Sciatic nerve (tissue), 2 donors: ENCODE measurements around the gene ZNF816. TPM values are rescaled to one million over a fixed set of nuclear protein-coding genes. Genes with fewer than 3 reads are reported as not detected.
"Not testable (repeated sequence)": the region's sequence is repeated elsewhere in the genome, so short reads cannot be mapped to it uniquely, and the experiment has no call there.

Experiments used
- ATAC-seq: fragments of 200-7000 bp; cut with Tn5 transposase; one replicate; pipeline ENCODE4 v1.9.1; 2020; ENCODE audit warnings: mild to moderate bottlenecking, moderate library complexity
- DNase-seq: peaks from one replicate; pipeline ENCODE4 v3.0.0-alpha.2; 2020; ENCODE audit warnings: low spot score
- intact Hi-C: fragments of 100-400 bp; cut with DNase I; formaldehyde crosslinking; loops from one replicate; pipeline ENCODE4 v1.14.2; 2022
- total RNA-seq: library from RNA; stranded (reverse); fragmentation: NEBNext Ultra II Directional; extraction: Animal tissue kit (Norgen Biotek cat#: 25700); gene quantifications from one replicate; pipeline ENCODE4 v1.2.1, GENCODE V29; 2021
- donor health status: DM: no; HTN: no; CAD: no.
- donor health status: DM: no; HTN: no; CAD: no.

The ZNF816 gene
- total RNA-seq, 1 donor from 2014 or later = 10.7 TPM

DNA sequence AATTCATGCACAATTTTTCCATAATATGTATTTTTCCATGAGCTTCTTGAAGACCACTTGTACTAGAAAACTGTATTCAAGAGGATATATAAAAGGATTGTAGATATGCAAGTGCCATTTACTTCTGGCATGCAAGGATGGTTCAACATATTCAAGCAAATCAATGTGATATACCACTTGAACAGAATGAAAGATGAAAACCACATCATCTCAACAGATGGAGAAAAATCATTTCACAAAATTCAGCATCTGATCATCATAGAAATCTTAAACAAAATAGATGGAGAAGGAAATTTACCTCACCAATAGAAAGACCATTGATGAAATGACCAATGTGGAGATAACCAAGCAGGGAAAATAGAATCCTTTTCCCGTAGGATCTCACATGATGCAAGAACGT is 5.1 kb upstream of the ZNF816 start:
- no peak for ATAC-seq
- DNase-seq = no peak
- intact Hi-C loops = no loop called here

DNA sequence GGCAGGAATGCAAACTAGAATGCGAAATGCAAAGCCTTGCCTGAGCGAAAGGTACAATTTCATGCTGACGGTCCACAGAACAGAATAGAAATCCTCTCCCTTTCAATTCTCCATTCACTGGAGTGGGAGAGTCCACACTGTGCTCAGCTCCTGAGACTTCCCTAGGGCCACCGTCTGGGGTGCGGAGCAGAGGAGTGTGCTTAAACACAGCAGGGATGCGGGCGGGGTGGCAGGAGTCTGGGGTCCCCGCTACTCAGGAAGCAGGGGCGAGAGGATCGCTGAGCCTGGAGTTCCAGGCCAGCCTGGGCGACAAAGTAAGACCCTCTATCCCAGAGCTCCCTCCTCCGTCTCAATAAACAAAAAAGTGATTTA is 552 bp upstream of the ZNF816 start:
- ATAC-seq (peak; percentile 53), DNase-seq (no peak)
- intact Hi-C loops = no loop called here

DNA sequence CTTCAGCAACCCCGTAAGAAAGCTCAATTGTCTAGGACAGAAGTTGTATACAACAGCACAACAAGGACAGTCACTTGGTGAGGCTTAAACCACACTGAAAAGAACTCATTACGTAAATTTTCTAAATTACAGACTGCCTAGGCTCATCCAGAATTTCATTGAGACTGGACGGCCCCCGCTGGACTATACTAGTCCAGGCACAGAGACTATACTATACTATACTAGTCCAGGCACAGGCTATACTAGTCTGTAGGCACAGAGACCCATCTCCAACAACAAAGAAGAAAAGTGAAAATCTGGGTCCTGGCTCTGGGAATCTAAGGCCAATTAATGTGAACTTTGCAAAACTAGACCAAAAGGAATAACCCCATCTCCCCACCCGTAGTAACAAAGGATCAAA is 700 bp downstream of the ZNF816 start:
- ATAC-seq (no peak), DNase-seq (no peak)
- intact Hi-C loops = no loop called here

DNA sequence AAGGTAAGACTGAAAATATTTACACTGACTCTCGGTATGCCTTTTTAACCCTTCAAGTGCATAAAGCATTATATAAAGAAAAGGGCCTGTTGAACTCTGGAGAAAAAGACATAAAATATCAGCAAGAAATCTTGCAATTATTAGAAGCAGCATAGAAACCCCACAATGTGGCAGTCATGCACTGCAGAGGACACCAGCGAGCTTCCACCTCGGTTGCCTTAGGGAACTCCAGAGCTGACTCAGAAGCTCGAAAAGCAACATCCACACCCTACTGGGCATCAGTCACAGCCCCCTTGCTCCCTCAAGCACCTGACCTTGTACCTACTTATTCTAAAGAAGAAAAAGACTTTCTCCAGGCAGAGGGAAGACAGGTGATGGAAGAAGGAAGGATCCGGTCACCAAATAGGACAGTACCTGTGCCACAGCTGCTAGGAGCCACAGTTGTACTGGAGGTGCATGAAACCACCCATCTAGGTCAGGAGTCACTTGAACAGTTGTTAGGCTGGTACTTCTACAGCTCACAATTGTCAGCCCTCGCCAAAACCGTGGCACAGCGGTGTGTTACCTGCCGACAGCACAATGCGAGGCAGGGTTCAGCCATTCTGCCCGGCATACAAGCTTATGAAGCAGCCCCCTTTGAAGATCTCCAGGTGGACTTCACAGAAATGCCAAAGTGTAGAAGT is 2.9 kb downstream of the ZNF816 start:
- no peak for ATAC-seq
- intact Hi-C loops = no loop called here

DNA sequence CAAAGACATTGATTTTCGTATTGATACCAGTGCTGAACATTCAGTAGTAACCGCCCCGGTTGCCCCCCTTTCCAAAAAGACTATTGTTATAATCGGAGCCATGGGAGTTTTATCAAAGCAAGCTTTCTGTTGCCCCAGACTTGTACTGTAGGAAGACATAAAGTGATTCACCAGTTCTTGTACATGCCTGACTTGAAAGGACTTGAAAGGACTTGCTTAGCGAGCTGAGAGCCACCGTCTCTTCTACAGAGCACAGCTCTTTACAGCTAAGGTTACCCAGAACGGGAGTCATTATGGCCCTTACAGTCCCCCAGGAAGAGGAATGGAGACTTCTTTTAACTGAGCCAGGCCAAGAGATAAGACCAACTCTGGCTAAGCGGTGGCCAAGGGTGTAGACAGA is 5.1 kb downstream of the ZNF816 start:
- intact Hi-C loops = no loop called here
- no peak for ATAC-seq
- no peak for DNase-seq

More for the DNA sequence above, 2.9 kb downstream of the ZNF816 start:
- DNase-seq = no peak

DNA sequence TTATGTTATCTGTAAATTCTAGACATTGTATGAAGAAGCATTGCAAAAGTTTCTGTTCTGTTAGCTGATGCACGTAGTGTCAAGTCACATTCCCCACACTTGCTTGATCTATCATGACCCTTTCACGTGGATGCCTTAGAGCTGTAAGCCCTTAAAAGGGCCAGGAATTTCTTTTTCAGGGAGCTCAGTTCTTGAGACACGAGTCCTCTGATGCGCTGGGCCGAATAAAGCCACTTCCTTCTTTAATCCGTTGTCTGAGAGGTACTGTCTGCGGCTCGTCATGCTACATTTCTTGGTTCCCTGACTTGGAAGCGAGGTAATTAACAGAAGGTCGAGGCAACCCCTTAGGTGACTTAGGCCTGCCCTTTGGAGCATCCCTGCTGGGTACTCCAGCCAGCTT is 5.8 kb downstream of the ZNF816 start:
- DNase-seq (no peak), ATAC-seq (no peak)
- intact Hi-C loops = no loop called here

DNA sequence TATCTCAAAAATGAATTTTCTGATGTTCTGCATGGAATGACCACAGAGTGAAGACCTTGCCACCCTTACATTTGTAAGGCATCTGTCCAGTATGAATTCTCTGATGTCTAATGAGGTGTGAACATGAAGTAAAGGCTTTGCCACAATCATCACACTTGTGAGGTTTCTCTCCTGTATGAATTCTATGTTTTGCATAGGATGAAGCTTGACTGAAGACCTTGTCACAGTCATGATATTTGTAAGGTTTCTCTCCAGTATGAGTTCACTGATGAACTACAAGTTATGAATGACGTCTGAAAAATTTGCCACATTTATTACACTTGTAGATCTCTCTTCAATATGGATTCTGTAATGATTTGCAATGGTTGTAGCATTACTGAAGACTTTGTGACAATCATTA is 13.3 kb downstream of the ZNF816 start:
- ATAC-seq = no peak
- DNase-seq = no peak
- intact Hi-C loops = no loop called here

DNA sequence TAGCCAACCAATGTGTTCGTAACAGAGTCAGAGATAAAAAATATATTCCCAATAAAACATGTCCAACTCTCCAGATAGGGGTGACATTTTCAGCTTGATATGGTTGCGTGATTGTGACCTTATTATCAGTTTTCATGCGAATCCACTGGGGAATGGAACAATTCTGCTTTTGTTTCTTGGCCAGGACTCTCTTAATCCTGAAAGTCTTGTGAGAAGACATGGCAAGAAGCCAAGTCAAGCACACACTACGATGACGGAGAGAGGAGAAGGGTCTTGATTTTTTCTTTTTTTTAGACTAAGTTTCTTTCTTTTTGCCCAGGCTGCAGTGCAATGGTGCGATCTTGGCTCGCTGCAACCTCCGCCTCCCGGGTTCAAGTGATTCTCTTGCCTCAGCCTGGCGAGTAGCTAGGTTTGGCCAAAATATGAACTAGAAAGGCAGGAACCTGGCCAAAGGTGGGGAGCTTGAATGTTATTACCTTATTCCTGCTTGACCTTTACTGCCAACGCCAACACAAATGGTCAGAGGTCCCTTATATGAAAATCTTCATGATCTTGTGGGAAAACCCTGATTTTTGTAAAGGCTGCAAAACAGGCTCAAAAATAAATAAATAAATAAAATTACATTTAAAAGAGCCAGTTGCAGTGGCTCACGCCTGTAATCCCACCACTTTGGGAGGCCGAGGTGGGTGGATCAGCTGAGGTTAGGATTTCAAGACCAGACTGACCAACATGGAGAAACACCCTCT is 14.5 kb downstream of the ZNF816 start:
- DNase-seq (no peak), ATAC-seq (no peak)

DNA sequence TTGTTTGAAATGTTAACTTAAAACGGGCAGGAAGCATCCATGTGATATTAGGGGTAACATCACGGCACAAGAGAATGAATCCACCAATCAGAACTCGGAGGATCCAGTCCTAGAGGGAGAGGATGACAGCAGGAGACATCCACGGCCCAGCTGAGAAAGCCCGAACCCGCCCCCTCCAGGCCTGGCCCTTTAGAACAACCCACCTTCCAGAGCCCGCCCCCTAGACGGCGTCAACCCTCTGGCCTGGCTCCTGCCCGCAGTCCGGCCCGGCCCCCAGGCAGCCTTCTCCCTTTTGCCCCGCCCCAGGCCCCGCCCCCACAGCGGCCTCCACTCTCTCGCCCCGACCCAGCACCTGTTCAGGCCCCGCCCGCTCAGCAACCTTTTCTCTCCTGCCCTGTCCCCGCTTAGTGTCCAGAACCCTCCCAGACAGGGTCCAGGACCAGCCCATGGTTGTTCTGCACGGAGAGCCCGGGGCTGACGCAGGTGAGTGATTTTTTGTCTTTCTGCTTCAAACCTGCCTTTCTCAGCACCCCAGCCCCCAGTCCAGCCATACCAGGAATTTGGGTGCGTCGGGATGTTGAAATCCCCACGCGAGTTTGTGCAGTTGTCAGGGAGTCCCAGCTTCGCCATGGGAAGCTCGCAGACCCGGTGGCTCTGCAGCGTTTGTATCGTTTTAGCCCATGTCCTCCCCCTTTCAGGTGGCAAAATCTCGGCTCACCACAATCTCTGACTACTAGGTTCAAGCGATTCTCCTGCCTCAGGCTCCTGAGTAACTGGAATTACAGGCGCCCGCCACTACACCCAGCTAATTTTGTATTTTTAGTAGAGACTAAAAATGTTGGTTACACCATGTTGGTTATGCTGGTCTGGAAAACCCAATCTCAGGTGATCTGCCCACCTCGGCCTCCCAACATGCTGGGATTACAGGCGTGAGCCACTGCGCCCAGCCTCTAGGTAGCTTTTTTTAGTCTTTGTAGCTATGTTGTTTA is 16.1 kb downstream of the ZNF816 start:
- intact Hi-C loops = no loop called here
- DNase-seq (no peak), ATAC-seq (no peak)

More for the DNA sequence above, 14.5 kb downstream of the ZNF816 start:
- intact Hi-C loops = no loop called here

DNA sequence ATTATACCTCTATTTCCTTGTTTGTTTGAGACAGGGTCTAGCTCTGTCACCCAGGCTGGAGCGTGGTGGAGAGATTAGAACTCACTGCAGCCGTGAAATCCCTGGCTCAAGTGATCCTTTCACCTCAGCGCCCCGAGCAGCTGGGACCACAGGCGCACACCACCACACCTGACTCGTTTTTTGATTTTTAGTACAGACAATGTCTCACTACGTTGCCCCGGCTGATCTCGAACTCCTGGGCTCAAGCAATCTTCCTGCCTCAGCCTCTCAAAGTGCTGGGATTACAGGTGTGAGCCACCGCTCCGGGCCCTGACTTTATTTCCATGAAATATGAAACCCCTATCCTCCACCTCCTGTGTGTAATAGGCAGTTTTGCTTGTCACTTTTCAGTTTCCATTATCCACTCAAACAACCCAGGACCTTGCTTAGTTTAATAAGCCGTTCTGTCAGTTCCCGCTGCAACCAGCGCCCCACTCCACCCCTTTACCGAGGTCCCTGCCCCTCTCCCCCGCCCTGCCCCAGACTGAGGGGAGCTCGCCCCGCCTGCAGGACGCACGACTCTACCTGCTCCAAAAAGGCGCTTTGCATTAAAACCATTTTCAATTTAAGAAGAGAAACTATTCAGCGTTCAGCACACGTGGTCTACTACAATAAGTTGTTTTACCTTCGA is 16.9 kb downstream of the ZNF816 start:
- no peak for ATAC-seq
- no peak for DNase-seq
- intact Hi-C loops = no loop called here

DNA sequence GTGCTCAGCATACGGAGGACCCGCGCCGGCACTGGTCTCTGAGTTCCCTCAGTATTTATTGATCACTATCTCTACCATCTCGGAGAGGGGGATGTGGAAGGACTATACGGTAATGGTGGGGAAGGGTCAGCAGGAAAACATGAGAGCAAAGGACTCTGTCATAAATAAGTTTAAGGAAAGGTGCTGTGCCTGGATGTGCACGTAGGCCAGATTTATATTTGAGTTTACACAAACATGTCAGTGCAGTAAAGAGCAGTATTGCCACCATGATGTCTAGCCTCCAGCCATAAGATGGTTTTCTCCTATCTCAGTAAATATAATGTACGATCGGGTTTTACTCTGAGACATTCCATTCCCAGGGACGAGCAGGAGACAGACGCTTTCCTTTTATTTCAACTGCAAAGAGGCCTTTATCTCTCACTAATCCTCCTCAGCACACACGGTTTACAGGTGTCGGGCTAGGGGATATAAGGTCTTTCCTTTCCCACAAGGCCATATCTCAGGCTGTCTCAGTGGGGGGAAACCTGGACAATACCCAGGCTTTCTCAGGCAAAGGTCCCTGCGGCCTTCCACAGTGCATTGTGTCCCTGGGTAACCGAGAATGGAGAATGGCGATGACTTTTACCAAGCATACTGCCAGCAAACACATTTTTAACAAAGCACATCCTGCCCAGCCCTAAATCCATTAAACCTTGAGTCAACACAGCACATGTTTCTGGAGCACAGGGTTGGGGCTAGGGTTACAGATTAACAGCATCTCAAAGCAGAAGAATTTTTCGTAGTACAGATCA is 17.8 kb downstream of the ZNF816 start:
- DNase-seq, ATAC-seq, intact Hi-C loops: not testable (repeated sequence)

DNA sequence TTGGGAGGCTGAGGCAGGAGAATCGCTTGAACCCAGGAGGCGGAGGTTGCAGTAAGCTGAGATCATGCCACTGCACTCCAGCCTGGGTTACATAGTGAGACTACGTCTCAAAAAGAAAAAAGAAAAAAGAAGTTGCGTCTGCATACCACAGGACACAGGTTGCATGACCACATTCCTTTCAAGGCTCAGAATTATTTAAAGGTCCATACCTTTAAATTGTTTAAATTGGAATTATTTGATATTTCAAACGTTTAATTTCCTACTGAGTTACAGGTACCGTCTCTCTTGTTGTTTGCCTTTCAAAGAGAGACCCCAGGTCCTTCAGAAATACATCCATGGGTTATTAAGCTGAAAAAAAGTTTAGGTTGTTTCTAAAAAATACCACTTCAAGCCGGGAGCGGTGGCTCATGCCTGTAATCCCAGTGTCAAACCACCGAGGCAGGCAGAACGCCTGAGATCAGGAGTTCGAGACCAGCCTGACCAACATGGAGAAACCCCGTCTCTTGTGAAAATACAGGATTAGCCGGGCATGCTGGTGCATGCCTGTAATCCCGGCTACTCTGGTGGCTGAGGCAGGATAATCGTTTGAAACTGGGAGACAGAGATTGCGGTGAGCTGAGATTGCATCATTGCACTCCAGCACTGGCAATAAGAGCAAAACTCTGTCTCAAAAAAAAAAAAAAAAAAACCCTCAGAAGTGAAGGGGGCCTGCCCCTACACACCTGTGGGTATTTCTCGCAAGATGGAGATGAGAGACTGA is 18.6 kb downstream of the ZNF816 start:
- intact Hi-C loops = no loop called here
- DNase-seq (no peak), ATAC-seq (no peak)

DNA sequence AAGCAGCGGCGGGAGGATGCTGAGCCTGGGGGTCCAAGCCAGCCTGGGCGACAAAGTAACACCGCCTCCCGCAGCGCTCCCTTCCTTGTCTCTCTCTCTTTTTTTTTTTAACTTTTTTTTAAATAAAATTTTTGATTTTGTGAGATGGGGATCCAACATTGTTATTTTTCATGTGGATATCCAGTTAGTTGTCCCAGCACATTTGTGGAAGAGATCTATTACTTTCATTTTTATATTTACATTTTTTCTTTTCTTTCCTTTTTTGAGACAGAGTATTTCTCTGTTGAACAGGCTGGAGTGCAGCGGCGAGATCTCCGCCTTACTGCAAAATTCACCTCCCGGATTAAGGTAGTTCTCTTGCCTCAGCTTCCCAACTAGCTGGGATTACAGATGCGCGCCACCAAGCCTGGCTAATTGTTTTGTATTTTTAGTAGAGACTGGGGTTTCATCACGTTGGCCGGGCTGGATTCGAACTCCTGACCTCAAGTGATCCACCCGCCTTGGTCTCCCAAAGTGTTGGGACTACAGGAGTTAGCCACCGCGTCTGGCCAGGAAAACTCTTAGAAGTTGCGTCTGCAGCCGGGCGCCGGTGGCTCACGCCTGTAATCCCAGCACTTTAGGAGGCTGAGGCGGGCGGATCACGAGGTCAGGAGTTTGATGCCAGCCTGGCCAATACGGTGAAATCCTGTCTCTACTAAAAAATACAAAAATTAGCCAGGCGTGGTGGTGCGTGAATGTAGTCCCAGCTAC is 19.4 kb downstream of the ZNF816 start:
- intact Hi-C loops = no loop called here
- DNase-seq = no peak
- no peak for ATAC-seq

DNA sequence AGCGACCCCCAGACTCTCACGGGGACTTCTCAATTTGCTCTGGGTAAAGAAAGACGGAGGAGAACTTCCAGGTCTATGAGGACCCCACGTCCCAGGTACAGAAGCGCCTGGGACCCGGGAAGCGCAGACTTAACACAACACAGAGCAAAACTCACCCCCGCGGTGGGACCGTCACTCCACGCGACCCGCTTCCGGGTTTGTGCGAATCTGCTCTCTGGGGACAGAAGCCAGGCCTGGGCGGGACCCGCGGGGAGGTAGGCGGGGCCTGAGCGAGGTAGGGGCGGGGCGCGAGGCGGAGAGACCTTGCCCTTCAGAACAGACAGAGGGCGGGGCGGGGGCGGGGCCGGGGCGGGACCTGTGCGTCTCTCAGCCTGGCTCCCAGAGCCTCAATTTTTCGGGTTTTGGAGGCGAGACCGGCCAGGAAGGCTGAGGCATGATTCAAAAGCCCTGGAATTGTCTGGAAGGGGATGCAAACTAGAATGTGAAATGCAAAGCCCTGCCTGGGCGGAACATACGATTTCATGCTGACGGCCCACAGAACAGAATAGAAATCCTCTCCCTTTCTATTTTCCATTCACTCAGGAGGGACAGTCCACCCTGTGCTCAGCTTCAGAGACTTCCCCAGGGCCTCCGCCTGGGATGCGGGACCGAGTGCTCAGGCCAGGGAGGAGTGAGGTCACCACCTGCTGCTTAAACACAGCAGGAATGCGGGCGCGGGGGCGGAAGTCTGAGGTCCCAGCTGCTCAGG is 20.1 kb downstream of the ZNF816 start:
- peak; percentile 95 for DNase-seq
- intact Hi-C loops = no loop called here
- ATAC-seq = peak; percentile 99

DNA sequence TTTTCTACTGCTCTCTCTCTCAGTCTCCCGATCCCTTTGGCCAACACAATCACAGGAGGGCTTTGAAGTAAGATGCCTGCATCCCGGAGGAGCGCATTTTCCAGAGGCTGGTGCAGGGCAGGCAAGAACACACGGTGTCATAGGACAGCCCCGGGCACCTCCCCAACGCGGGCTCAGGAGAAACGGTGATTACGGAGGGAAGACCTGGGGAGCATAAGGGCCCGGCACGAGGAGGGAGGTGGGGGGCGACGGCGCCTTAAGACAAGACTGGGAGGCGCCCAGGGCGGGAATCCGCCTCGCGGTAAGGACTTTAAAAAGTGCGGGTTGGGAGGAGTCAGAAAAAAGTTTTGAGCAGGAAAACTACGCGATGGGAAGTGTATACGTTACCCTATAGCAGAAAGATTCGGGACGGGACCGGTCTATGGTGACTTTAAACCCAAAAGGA is 20.7 kb downstream of the ZNF816 start:
- peak; percentile 75 for ATAC-seq
- DNase-seq = no peak
- intact Hi-C loops = no loop called here

DNA sequence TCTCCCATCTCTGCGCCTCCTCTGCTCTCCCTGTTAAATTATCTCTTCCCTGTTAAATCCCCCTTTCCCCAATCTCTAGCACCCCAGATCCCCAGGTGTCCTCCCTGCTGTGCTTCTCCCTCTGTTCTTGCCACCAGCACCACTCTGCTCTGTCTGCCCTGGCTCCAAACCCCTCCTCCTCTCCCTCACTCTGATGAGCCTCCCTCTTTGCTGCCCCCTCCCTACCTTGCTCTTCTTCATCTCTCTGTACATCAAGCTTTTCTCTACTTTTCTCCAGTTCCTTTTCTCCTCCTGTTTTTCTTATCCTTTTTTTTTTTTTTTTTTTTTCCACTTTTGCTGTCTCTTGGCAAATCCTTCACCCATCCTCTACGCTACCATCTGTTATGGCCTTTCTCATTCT is 21.2 kb downstream of the ZNF816 start:
- DNase-seq, intact Hi-C loops, ATAC-seq: not testable (repeated sequence)
